GM18868 (cell line): Measurements from ENCODE around the gene ALPK3.

Experiments
- ATAC-seq: cut with Tn5 transposase; IDR thresholded peaks from one replicate; pipeline ENCODE4 v1.9.1; 2021; ENCODE audit warnings: mild to moderate bottlenecking, moderate library complexity; ENCODE audit not compliant: unreplicated experiment

ALPK3 gene

GRCh38 chr15:84822653-84823281 is 5.6 kb downstream of the ALPK3 start:
- no peak for ATAC-seq

- no peak for ATAC-seq
Observed at GRCh38 chr15:84823282-84823878, 6.2 kb downstream of the ALPK3 start.

GRCh38 chr15:84824260-84825007 is 7.3 kb downstream of the ALPK3 start:
- ATAC-seq = no peak

DNA sequence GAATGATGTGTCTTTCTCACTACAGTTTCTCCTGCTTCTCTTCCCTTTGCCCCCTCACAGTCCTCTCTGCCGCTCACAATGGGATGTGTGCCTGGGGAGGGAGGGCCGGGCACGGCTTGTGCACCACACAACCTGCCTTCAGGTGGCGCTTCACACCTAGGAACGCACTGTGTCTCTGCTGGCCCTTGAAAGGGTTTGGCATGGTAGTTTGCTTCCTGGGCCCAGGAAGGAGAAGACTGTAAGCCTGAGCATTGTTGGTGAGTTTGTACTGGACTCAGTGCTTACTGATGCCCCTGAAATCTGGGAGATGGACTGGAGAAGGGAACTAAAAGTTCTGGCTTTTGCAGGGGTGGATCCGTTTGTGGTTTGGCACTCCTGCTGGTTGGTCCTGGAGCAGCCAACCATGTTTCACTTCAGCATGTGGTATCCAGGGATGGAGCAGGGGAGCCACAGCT is 9.2 kb downstream of the ALPK3 start:
- ATAC-seq = no peak

DNA sequence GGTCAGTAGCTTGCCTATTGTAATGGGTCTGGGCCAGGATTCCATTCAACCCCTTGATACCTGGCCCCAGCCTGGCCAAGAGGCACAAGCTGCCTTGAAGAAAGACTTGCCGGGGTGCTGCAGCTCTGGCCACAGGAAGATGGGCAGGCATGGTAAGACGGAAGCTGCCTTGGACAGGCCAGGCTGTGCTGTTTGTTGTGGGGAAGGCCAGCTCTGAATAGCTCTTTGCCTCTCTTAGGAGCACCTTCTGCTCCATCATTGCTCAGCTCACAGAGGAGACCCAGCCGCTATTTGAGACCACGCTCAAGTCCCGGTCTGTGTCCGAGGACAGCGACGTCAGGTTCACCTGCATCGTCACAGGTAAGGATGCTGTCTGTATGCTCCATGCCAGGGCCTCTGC is 10.1 kb downstream of the ALPK3 start:
- no peak for ATAC-seq

DNA sequence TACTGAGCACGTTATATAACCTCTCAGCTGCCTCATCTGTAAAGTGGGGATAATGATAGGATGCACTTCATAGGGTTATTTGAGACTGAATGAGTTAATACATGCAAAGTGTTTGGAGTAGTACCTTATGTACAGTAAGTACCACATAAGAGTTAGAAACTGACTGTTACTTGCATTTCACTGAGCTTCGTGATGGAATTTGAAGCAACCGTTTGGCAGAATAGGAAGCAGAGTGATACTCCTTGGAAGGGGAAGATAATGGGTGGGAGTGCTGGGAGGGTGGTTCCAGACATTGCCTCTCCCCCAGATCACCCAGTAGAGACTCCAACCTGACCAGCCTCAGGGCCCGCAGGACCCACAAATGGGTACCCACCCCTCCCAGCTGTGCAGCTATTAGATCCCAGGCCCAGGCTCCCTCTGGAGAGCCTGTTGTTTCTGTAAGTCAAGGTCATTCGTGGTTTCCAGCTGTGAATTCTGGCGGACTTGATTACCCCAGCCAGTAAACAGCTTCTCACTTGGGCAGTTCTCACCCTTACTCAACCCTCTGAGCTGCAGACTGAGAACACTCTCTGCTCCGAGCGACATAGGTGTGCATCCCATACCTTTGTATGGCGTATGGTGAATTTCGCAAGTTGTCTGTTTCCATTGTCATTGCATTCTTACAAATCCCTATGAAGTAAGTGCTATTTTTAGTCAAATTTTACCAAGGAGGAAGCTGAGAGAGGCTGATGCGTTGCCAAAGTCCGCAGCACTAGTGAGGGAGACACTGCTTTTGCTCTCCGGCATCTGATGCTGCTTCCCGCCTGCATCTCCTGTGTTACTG is 11.1 kb downstream of the ALPK3 start:
- ATAC-seq = no peak

GRCh38 chr15:84829428-84829827 is 12.3 kb downstream of the ALPK3 start:
- no peak for ATAC-seq

GRCh38 chr15:84830036-84830435 is 12.9 kb downstream of the ALPK3 start:
- no peak for ATAC-seq

DNA sequence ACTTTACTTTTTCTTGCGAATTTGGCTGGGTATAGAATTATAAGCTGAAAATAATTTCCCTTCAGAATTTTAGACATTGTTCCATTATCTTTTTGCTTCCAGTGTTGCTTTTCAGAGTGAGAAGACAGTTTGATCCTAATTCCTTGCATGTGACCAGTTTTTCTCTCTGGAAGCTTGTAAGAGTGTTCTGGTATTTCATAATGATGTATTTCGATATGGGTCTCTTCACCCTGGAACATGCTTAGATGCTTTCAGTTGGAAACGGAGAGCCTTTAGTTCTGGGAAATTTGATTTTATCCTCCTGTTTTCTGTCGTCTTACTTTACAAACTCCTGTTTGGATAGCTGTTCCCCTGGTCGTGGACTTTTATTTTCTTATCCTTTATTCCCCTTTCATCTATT is 13.9 kb downstream of the ALPK3 start:
- ATAC-seq = no peak

DNA sequence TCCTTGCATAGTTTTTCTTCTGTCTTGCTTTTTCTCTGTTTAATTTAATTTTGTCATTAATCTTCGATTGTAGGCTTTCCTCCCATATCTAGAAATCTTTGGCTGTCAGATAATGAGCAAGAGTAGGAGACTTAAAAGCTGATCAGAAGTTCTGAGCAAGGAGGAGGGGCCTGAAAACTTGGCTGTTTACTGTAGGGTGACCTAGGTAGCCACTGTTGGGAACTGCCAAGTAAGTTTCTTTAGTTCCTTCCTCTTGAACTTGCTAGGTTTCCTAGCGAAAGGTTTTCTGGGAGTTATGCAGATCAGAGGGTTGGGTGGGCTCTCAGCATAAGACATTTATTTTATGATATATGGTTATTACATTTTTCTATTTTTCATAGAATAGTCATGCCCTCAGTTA is 14.5 kb downstream of the ALPK3 start:
- ATAC-seq = no peak

GRCh38 chr15:84832448-84833040 is 15.4 kb downstream of the ALPK3 start:
- no peak for ATAC-seq

- ATAC-seq = no peak
Observed at GRCh38 chr15:84833447-84834228, 16.5 kb downstream of the ALPK3 start.

DNA sequence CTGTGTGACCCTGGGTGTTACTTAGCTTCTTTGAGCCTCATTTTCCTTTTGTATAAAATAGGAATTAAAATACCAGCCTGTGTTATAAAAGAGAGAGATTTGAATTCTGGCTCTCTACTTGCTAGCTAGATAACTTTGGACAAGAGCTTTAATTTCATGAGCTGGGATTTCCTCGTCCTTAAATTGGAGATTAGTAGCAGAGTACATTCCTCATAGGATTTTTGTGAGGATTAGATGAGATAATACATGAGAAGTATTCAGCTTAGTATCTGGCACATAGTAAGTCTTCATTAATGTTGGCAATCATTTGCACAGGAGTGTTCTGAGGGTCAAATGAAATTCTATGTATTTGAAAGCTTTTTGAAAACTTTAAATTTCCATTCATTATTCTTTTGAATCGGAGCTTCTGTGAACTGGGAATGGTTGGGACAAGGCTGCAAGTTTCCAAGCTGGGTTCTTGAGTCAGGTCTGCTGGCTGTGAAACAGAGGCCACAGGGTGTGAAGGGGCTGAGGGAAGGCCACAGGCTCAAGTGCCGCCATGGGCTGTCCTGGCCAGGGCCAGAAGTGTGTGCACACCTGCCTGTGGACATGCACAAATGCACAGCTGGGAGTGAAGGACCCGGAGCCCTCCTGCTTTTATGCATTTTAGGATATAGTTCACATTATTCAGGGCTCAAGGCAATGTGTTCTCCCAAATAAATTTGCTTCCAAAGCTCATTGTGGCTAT is 17.2 kb downstream of the ALPK3 start:
- ATAC-seq = no peak

DNA sequence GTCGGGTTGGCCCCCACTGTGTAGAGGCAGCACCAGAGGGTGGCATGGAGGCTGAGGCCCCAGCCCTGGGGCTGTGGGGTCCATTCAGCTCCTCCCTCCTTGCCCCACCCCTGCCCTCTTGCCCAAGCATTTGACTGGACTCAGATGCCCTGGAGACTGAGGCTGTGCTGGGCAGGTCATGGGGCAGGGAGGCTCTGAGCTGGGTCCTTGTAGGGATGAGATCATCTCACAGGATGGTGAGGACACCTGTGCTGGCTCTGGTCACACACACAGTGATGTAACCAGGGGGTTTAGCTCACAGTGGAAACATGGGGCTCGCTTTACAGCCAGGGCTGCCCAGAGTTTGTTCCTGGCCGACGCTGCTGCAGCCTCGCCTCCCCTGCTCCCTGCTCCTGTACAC is 17.8 kb downstream of the ALPK3 start:
- no peak for ATAC-seq

GRCh38 chr15:84835661-84836337 is 18.6 kb downstream of the ALPK3 start:
- ATAC-seq = no peak

DNA sequence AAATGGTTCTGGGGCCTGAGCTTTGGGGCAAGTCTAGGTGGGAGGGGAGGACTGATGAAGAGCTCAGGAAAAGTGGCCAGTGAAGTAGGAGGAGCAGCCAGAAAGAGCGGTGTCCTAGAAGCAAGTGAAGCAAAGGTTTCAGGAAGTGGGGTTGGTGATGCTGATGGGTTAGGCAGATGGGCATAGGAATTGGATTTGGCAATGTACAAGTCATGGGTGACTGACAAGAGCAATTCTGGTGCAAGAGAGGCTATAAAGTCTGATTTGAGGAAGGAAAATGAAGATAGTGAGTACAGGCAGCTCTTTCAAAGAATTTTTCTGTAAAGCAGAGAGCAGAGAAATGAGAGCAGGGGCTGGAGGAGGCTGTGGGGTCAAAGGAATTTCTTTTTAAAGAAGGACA is 19.7 kb downstream of the ALPK3 start:
- no peak for ATAC-seq

DNA sequence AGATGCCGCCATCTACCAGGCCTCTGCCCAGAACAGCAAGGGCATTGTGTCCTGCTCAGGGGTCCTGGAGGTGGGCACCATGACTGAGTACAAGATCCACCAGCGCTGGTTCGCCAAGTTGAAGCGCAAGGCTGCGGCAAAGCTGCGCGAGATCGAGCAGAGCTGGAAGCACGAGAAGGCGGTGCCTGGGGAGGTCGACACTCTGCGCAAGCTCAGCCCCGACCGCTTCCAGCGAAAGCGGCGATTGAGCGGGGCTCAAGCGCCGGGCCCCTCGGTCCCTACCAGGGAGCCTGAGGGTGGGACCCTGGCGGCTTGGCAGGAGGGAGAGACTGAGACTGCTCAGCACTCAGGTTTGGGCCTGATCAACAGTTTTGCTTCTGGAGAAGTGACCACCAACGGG is 22.6 kb downstream of the ALPK3 start:
- ATAC-seq = no peak

- ATAC-seq = no peak
Observed at GRCh38 chr15:84840255-84840654, 23.1 kb downstream of the ALPK3 start.
